ENCODE measurements around the gene SIRPB2. TPM values are rescaled to one million over a fixed set of nuclear protein-coding genes. Genes with fewer than 3 reads are reported as not detected.

The SIRPB2 gene
- total and polyA plus RNA-seq, 12 donors: 0.23 to 7.3 (median 1.2) TPM

DNA sequence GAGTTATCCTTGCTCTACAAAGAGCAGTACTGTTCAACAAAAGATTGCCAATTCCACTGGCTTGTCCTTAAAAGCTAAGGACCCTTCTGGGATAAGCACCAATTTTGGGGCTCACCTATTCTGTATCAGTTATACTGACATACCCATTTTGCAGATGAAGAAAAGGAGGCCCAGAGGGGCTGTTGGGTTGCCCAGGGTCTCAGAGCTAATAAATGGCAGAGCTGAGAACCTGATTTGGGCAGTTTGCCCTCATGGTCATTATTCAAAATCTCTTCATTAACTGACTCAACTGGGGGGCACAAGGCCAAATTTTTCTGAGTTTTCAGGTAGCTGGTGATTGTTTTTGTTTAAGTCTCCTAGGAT is 55.9 kb downstream of the SIRPB2 start:
- H3K4me1 ChIP-seq: peaks cover 0 to 24% (median 0%) of the 10 kb centered on the region in 9 donors
- no peaks in the 10 kb centered on the region for H3K9me3 ChIP-seq
- no peak for ATAC-seq
- H3K27me3 ChIP-seq: peaks cover 0 to 6% (median 0%) of the 10 kb centered on the region in 7 donors
- peaks cover 0 to 23% (median 0%) of the 10 kb centered on the region in 9 donors for H3K36me3 ChIP-seq
- TF ChIP-seq CTCF (IDR thresholded peaks at IDR 0.05): no peak
- peak overlapping the region in 1 of 10 donors; percentile 7 for H3K27ac ChIP-seq
- no peak for DNase-seq
- H3K4me3 ChIP-seq: no peak overlapping the region
- intact Hi-C loops (cut with DNase I): loop anchor here in 2 of 10 donors (5.0 kb wide), 1 partner anchor 123 kb away; no protein-coding TSS in a partner anchor

DNA sequence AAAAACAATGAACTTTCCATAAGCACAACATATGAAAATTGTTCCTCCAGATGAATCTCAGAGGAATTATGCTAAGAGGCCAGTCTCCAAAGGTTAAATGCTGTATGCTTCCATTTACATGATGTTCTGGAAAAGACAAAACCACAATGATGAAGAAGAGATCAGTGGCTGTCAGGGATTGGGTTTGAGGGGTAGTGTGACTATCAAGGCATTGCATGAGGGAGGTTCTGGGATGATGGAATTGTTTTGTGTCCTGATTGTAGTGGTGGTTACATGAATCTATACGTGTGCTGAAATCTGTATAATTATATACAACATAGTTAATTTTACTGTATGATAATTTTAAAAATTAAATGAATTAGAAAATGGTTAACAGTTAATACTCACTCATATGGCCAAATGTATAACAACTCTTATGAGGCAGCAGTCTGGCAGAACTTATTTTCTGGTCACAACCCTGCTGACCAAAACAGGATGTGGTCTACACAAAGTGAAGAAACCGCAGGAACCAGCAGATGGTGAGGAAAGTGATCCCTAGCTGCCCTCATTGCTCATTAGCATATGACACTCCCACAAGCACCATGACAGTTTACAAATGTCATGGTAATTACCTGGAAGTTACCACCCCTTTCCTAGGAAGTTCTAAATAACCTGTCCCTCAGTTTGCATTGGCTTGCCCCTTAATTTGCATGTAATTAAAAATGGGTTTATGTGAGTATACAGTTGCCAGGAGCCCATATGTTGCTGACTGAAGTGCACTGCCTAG is 56.5 kb downstream of the SIRPB2 start:
- H3K27me3 ChIP-seq: peaks cover 0 to 6% (median 0%) of the 10 kb centered on the region in 7 donors
- intact Hi-C loops (cut with DNase I): loop anchor here in 2 of 10 donors (5.0 kb wide), 1 partner anchor 122 kb away; no protein-coding TSS in a partner anchor
- H3K4me3 ChIP-seq: no peak overlapping the region
- ATAC-seq (peak in 6 of 8 donors; percentile 41 to 78 (median 56)), DNase-seq (peak in 1 of 2 donors; percentile 16)
- H3K9me3 ChIP-seq: no peaks in the 10 kb centered on the region
- H3K4me1 ChIP-seq: peaks cover 0 to 24% (median 0%) of the 10 kb centered on the region in 9 donors
- H3K36me3 ChIP-seq: peaks cover 0 to 17% (median 0%) of the 10 kb centered on the region in 9 donors
- WGBS, 2 donors: 67 to 75% methylated on average over 2 of the region's 2 CpGs
- peak overlapping the region in 1 of 10 donors; percentile 51 for H3K27ac ChIP-seq
- TF ChIP-seq CTCF (IDR thresholded peaks at IDR 0.05): no peak

DNA sequence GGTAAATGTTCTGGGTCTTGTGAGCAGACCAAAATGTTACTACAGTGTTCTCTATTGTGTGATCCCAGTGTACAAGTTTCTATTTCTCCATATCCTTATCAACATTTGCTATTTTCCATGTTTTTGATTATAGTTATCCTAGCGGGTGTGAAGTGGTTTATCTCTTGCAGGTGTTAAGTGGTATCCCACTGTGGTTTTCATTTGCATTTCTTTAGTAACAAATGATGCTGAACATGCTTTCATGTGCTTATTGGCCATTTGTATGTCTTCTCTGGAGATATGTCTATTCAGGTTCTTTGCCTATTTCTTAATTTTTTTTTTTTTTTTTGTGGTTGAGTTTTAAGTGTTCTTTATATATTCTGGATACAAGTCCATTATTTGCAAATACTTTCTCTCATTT is 60.1 kb downstream of the SIRPB2 start:
- no peaks in the 10 kb centered on the region for H3K9me3 ChIP-seq
- no peak overlapping the region for H3K4me3 ChIP-seq
- peaks cover 0 to 9% (median 0%) of the 10 kb centered on the region in 7 donors for H3K27me3 ChIP-seq
- no peak for TF ChIP-seq CTCF (IDR thresholded peaks at IDR 0.05)
- peaks cover 0 to 6% (median 0%) of the 10 kb centered on the region in 9 donors for H3K36me3 ChIP-seq
- 31% methylated on average over 1 of the region's 1 CpG for WGBS, 2 donors
- intact Hi-C loops (cut with DNase I): no loop called here
- peaks cover 0 to 23% (median 0%) of the 10 kb centered on the region in 9 donors for H3K4me1 ChIP-seq
- ATAC-seq (no peak), DNase-seq (no peak)
- no peak overlapping the region for H3K27ac ChIP-seq

DNA sequence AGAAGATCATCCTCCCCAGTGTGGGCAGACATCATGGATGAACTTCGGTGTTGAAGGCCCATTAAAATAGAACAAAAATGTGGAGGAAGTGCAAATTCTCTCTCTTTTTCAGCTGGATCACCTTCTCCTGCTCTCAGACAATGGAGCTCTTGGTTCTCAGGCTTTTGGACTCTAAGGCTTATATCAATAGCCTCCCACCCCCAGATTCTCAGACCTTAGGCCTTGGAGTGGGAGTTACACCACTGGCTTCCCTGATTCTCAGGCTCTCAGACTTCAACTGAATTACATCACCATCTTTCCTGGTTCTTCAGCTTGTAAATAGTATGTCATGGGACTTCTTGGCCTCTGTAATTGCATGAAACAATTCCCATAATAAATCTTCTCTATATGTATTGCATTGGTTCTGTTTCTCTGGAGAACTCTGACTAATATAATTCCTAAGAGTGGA is 61.2 kb downstream of the SIRPB2 start:
- ATAC-seq (no peak), DNase-seq (no peak)
- TF ChIP-seq CTCF (IDR thresholded peaks at IDR 0.05): no peak
- H3K27ac ChIP-seq: no peak overlapping the region
- WGBS, 2 donors: 65 to 73% methylated on average over 1 of the region's 1 CpG
- peaks cover 0 to 17% (median 0%) of the 10 kb centered on the region in 7 donors for H3K27me3 ChIP-seq
- peaks cover 0 to 12% (median 0%) of the 10 kb centered on the region in 9 donors for H3K4me1 ChIP-seq
- H3K9me3 ChIP-seq: no peaks in the 10 kb centered on the region
- H3K4me3 ChIP-seq: no peak overlapping the region
- intact Hi-C loops (cut with DNase I): no loop called here
- peaks cover 0 to 6% (median 0%) of the 10 kb centered on the region in 9 donors for H3K36me3 ChIP-seq

Measured in heart right ventricle (tissue), 16 donors.